ENCODE measurements around the gene PFKFB3.

The PFKFB3 gene

GRCh38 chr10:6259153-6259552 lies 56.4 kb downstream of the PFKFB3 start:
- no peak for TF ChIP-seq CREB1 (IDR thresholded peaks at IDR 0.05; ENCODE audit: low read depth)
- TF ChIP-seq EP300 (IDR thresholded peaks at IDR 0.05; ENCODE audit: borderline replicate concordance), result no peak
- TF ChIP-seq REST (IDR thresholded peaks at IDR 0.05; ENCODE audit: low read depth), result no peak
- no peak for TF ChIP-seq RAD21 (IDR thresholded peaks at IDR 0.05; ENCODE audit: low read depth)
- TF ChIP-seq NFIC (IDR thresholded peaks at IDR 0.05), result no peak
- no peak for TF ChIP-seq FOXM1 (IDR thresholded peaks at IDR 0.05; ENCODE audit: borderline replicate concordance, low read depth)
- no peak for TF ChIP-seq EGR1 (IDR thresholded peaks at IDR 0.05)

GRCh38 chr10:6260843-6261242 lies 58.1 kb downstream of the PFKFB3 start:
- TF ChIP-seq CREB1 (IDR thresholded peaks at IDR 0.05; ENCODE audit: low read depth), result no peak

- TF ChIP-seq CEBPB (IDR thresholded peaks at IDR 0.05), result no peak
- TF ChIP-seq MAX (IDR thresholded peaks at IDR 0.05), result no peak
- TF ChIP-seq NFIC (IDR thresholded peaks at IDR 0.05), result no peak
- no peak for TF ChIP-seq CREB1 (IDR thresholded peaks at IDR 0.05; ENCODE audit: low read depth)
- TF ChIP-seq ZBTB7A (IDR thresholded peaks at IDR 0.05; ENCODE audit: low read depth), result no peak
- TF ChIP-seq EGR1 (IDR thresholded peaks at IDR 0.05), result no peak
- no peak for TF ChIP-seq USF1 (IDR thresholded peaks at IDR 0.05)
- TF ChIP-seq YY1 (IDR thresholded peaks at IDR 0.05; ENCODE audit: low read depth), result no peak
These were observed 65.2 kb downstream of the PFKFB3 start for GRCh38 chr10:6267941-6268340.

- TF ChIP-seq FOXM1 (IDR thresholded peaks at IDR 0.05; ENCODE audit: borderline replicate concordance, low read depth) (no peak), USF1 (IDR thresholded peaks at IDR 0.05) (no peak), CREB1 (IDR thresholded peaks at IDR 0.05; ENCODE audit: low read depth) (no peak), NFIC (IDR thresholded peaks at IDR 0.05) (no peak), EP300 (IDR thresholded peaks at IDR 0.05; ENCODE audit: borderline replicate concordance) (no peak), CEBPB (IDR thresholded peaks at IDR 0.05) (no peak), TEAD4 (IDR thresholded peaks at IDR 0.05) (no peak), TCF12 (IDR thresholded peaks at IDR 0.05; ENCODE audit: low read depth) (no peak), RAD21 (IDR thresholded peaks at IDR 0.05; ENCODE audit: low read depth) (no peak), REST (IDR thresholded peaks at IDR 0.05; ENCODE audit: low read depth) (no peak), MAX (IDR thresholded peaks at IDR 0.05) (no peak), ZBTB7A (IDR thresholded peaks at IDR 0.05; ENCODE audit: low read depth) (no peak), YY1 (IDR thresholded peaks at IDR 0.05; ENCODE audit: low read depth) (no peak), TAF1 (IDR thresholded peaks at IDR 0.05; ENCODE audit: low read depth) (no peak), EGR1 (IDR thresholded peaks at IDR 0.05) (no peak)
These were observed 66.7 kb downstream of the PFKFB3 start for GRCh38 chr10:6269432-6269831.

GRCh38 chr10:6269953-6270867 lies 67.5 kb downstream of the PFKFB3 start:
- TF ChIP-seq TAF1 (IDR thresholded peaks at IDR 0.05; ENCODE audit: low read depth) (no peak), REST (IDR thresholded peaks at IDR 0.05; ENCODE audit: low read depth) (no peak), YY1 (IDR thresholded peaks at IDR 0.05; ENCODE audit: low read depth) (no peak), TEAD4 (IDR thresholded peaks at IDR 0.05) (no peak), CREB1 (IDR thresholded peaks at IDR 0.05; ENCODE audit: low read depth) (no peak), USF1 (IDR thresholded peaks at IDR 0.05) (no peak), MAX (IDR thresholded peaks at IDR 0.05) (no peak), EP300 (IDR thresholded peaks at IDR 0.05; ENCODE audit: borderline replicate concordance) (no peak), FOXM1 (IDR thresholded peaks at IDR 0.05; ENCODE audit: borderline replicate concordance, low read depth) (no peak), TCF12 (IDR thresholded peaks at IDR 0.05; ENCODE audit: low read depth) (no peak), RAD21 (IDR thresholded peaks at IDR 0.05; ENCODE audit: low read depth) (no peak)
